Keratinocyte (primary cell): Measurements from ENCODE around the gene TEX22. TPM values are rescaled to one million over a fixed set of nuclear protein-coding genes. Genes with fewer than 3 reads are reported as not detected.

Experiments used
- DNase-seq: peaks from one replicate; pipeline ENCODE4 v3.0.0-alpha.2; 2011; ENCODE audit warnings: low read depth, missing footprints, low spot score
- FAIRE-seq: peaks from 2 replicates; lab custom pipeline; 2011; peaks lifted over from hg19 to GRCh38; lab: Jason Lieb, UNC
- H2AFZ ChIP-seq: 2 replicates; pipeline ENCODE4 v1.6.0; 2012; ENCODE audit warnings: low read length, control low read depth, inconsistent platforms; ENCODE audit not compliant: control insufficient read depth
- H3K27ac ChIP-seq: 2 replicates; pipeline ENCODE4 v1.5.1; 2011; ENCODE audit warnings: low read length; ENCODE audit not compliant: control insufficient read depth, insufficient read depth
- H3K27me3 ChIP-seq: 3 replicates; pipeline ENCODE4 v1.6.0; 2011; ENCODE audit warnings: low read length; ENCODE audit not compliant: control insufficient read depth, insufficient read depth; ENCODE audit errors: extremely low read depth
- H3K36me3 ChIP-seq, 2 experiments: 2 replicates in 1 of 2; 3 replicates in 1 of 2; pipeline ENCODE4 v1.5.1; 2011; ENCODE audit warnings: low read length in 2 of 2, mild to moderate bottlenecking in 1 of 2; ENCODE audit not compliant: control insufficient read depth in 2 of 2, insufficient read depth in 2 of 2; ENCODE audit errors: extremely low read depth in 1 of 2
- H3K4me1 ChIP-seq: 3 replicates; pipeline ENCODE4 v1.5.1; 2011; ENCODE audit warnings: low read length; ENCODE audit not compliant: control insufficient read depth, insufficient read depth; ENCODE audit errors: extremely low read depth
- H3K4me2 ChIP-seq: 3 replicates; pipeline ENCODE4 v1.6.0; 2011; ENCODE audit warnings: low read depth, low read length; ENCODE audit not compliant: control insufficient read depth, insufficient read depth; ENCODE audit errors: extremely low read depth
- H3K4me3 ChIP-seq, 3 experiments: fragments of 200-600 bp in 1 of 3; sonication (generic) in 1 of 3; 2 replicates in 2 of 3; 3 replicates in 1 of 3; pipeline ENCODE4 v1.5.1; 2011 to 2016; ENCODE audit warnings: low read length in 3 of 3, mild to moderate bottlenecking in 3 of 3, control low read depth in 2 of 3, inconsistent platforms in 1 of 3, low read depth in 1 of 3, mixed read lengths in 1 of 3, mixed run types in 1 of 3, moderate library complexity in 1 of 3; ENCODE audit not compliant: control insufficient read depth in 2 of 3, insufficient read depth in 2 of 3; ENCODE audit errors: extremely low read depth in 1 of 3
- H3K79me2 ChIP-seq: 2 replicates; pipeline ENCODE4 v1.6.0; 2012; ENCODE audit warnings: low read length; ENCODE audit not compliant: control insufficient read depth, insufficient read depth
- H3K9ac ChIP-seq: 3 replicates; pipeline ENCODE4 v1.6.0; 2011; ENCODE audit warnings: low read length; ENCODE audit not compliant: control insufficient read depth, insufficient read depth; ENCODE audit errors: extremely low read depth
- H3K9me1 ChIP-seq: 3 replicates; pipeline ENCODE4 v1.6.0; 2011; ENCODE audit warnings: low read length; ENCODE audit not compliant: control insufficient read depth, insufficient read depth; ENCODE audit errors: extremely low read depth
- H3K9me3 ChIP-seq: 2 replicates; pipeline ENCODE4 v1.5.1; 2012; ENCODE audit warnings: low read depth, low read length; ENCODE audit not compliant: control insufficient read depth
- H4K20me1 ChIP-seq: 3 replicates; pipeline ENCODE4 v1.6.0; 2011; ENCODE audit warnings: low read length; ENCODE audit not compliant: control insufficient read depth, insufficient read depth; ENCODE audit errors: extremely low read depth
- CTCF ChIP-seq, 3 experiments: IDR thresholded peaks in 1 of 3; conservative IDR thresholded peaks in 1 of 3; optimal IDR thresholded peaks in 1 of 3; 2 replicates in 2 of 3; 3 replicates in 1 of 3; pipeline versions ENCODE3 to v1.5.1; 2011; ENCODE audit warnings: low read length in 3 of 3, mild to moderate bottlenecking in 3 of 3, moderate library complexity in 2 of 3, control low read depth in 1 of 3, inconsistent platforms in 1 of 3; ENCODE audit not compliant: insufficient read depth in 2 of 3; ENCODE audit errors: extremely low read depth in 1 of 3
- EZH2 ChIP-seq: IDR thresholded peaks from one replicate; pipeline ENCODE4 v1.6.1; 2012; ENCODE audit warnings: inconsistent platforms, mild to moderate bottlenecking, low read length, moderate library complexity
- dilution Hi-C: fragments of 300-500 bp; cut with MboI; formaldehyde crosslinking; loops from one replicate; pipeline ENCODE4 v1.7.0; 2020; ENCODE audit warnings: low sequenced_read_pairs; ENCODE audit not compliant: extremely low pct_ligation_motif_present
- polyA plus RNA-seq, 5 experiments: library from polyadenylated mRNA; depleted of rRNA in 3 of 5; stranded (reverse) in 3 of 5; stranded (forward) in 1 of 5; unstranded in 1 of 5; fragments of >200 nt; gene quantifications; 1 replicate in 1 of 5; 2 replicates in 3 of 5; 3 replicates in 1 of 5; pipeline versions ENCODE4 v1.2.1 to v1.2.3, GENCODE V29; 2011 to 2012; ENCODE audit warnings: missing spikeins in 2 of 5, low read depth in 1 of 5, low replicate concordance in 1 of 5

Gene TEX22
- polyA plus RNA-seq, 1 donor (not counting 4 experiments of a cell fraction or from before 2014, with no cell fraction given), result 0.03 TPM

DNA sequence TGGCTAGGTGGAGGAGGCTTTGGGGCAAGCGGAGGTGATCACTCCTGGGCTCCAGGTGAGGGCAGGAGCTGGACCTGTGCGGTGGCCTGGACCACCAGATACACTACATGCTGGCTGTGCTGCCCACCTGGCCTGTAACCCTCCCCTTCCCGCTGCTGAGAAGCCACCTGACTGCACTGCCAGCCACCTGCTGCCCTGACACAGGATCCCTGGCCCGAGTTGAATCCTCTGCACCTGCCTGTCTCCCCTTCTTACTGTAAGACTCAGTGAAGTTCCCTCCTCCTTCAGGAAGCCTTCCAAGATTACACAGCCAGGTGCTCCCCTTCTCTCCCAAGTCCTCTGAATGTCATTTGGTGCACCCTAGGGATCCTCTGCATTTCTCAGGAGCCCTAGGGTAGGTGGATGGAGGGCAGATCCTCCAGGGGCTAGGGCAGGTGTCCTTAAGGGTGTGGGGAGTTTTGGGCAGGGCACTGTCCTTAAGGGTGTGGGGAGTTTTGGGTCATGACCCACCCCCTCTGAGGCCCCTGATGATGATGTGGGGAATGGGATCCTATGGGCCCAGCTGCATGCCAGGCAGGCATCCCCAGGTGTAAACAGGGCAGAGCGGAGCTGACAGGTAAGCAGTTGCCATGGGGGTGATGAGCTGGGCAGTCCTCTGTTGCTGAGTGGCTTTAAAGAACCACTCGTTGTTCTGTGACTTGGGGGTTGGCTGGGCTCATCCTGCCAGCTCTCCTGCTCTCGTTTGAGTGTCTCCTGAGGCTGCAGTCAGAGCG lies 14.6 kb downstream of the TEX22 start:
- Histone ChIP-seq H3K9me1 (no peaks in the 10 kb centered on the region), H3K36me3 (no peaks in the 10 kb centered on the region), H3K27me3 (peaks cover 19% of the 10 kb centered on the region), H3K9ac (no peak overlapping the region), H2AFZ (no peak overlapping the region), H3K4me3 (no peak overlapping the region), H3K4me1 (peaks cover 4% of the 10 kb centered on the region), H3K27ac (no peak overlapping the region), H3K4me2 (no peak overlapping the region), H3K79me2 (no peaks in the 10 kb centered on the region), H4K20me1 (no peaks in the 10 kb centered on the region), H3K9me3 (no peaks in the 10 kb centered on the region)
- TF ChIP-seq CTCF (optimal IDR thresholded peaks at IDR 0.05 in 1 of 3, IDR thresholded peaks at IDR 0.05 in 1 of 3, conservative IDR thresholded peaks at IDR 0.05 in 1 of 3; ENCODE audit: extremely low read depth in 1 of 3, insufficient read depth in 2 of 3, low read length in 3 of 3) (no peak), EZH2 (no peak)
- FAIRE-seq (no peak), DNase-seq (no peak)
- dilution Hi-C loops, result no loop called here

GRCh38 chr14:105413544-105413886 lies 15.2 kb downstream of the TEX22 start:
- FAIRE-seq, result no peak
- H3K79me2 ChIP-seq, result no peaks in the 10 kb centered on the region
- H3K4me3 ChIP-seq, result no peak overlapping the region
- H3K36me3 ChIP-seq, result no peaks in the 10 kb centered on the region
- dilution Hi-C loops, result no loop called here
- H3K27ac ChIP-seq, result no peak overlapping the region
- peaks cover 4% of the 10 kb centered on the region for H3K4me1 ChIP-seq
- no peaks in the 10 kb centered on the region for H3K9me1 ChIP-seq
- H4K20me1 ChIP-seq, result no peaks in the 10 kb centered on the region
- peaks cover 19% of the 10 kb centered on the region for H3K27me3 ChIP-seq
- H2AFZ ChIP-seq, result no peak overlapping the region
- TF ChIP-seq EZH2 (no peak), CTCF (optimal IDR thresholded peaks at IDR 0.05 in 1 of 3, IDR thresholded peaks at IDR 0.05 in 1 of 3, conservative IDR thresholded peaks at IDR 0.05 in 1 of 3; ENCODE audit: extremely low read depth in 1 of 3, insufficient read depth in 2 of 3, low read length in 3 of 3) (no peak)
- H3K4me2 ChIP-seq, result no peak overlapping the region
- H3K9ac ChIP-seq, result no peak overlapping the region
- no peak for DNase-seq
- H3K9me3 ChIP-seq, result no peaks in the 10 kb centered on the region
